Measurements from ENCODE around the gene TNFRSF1B. TPM values are rescaled to one million over a fixed set of nuclear protein-coding genes. Genes with fewer than 3 reads are reported as not detected.

The TNFRSF1B gene
- total RNA-seq, 1 donor from 2014 or later, result 98.6 TPM

- POLR2A ChIA-PET, result interaction anchor here (1.9 kb wide), 1 partner anchor 31 kb away, joined by 7 read pairs; no protein-coding TSS in a partner anchor
- intact Hi-C loops (cut with micrococcal nuclease), result no loop called here
- ATAC-seq (ENCODE audit: low read depth) (no peak), DNase-seq (no peak)
- TF ChIP-seq CTCF (IDR thresholded peaks at IDR 0.05), result no peak
- peak overlapping the region; percentile 80 for H3K27ac Mint-ChIP-seq
- H3K27me3 Mint-ChIP-seq, result no peaks in the 10 kb centered on the region
- H3K4me3 Mint-ChIP-seq, result no peak overlapping the region
- no peaks in the 10 kb centered on the region for H3K36me3 Mint-ChIP-seq (ENCODE audit: low read depth)
- CTCF ChIA-PET, result interaction anchor here (9.2 kb wide), 1 partner anchor 30 kb away, joined by 80 read pairs; no protein-coding TSS in a partner anchor
- H3K9me3 Mint-ChIP-seq, result no peaks in the 10 kb centered on the region
- H3K4me1 Mint-ChIP-seq, result peaks cover 83% of the 10 kb centered on the region
Observed at GRCh38 chr1:12155328-12155727, 11.5 kb upstream of the TNFRSF1B start.

GRCh38 chr1:12157366-12158231 is 9.2 kb upstream of the TNFRSF1B start:
- no peaks in the 10 kb centered on the region for H3K27me3 Mint-ChIP-seq
- H3K9me3 Mint-ChIP-seq, result no peaks in the 10 kb centered on the region
- ChIA-PET CTCF (interaction anchor here (1.1 to 2.0 kb wide), 2 partner anchors 33 to 39 kb away, joined by 4 to 12 read pairs; no protein-coding TSS in a partner anchor), POLR2A (interaction anchor here (0.7 to 2.6 kb wide), 15 partner anchors 9 to 250 kb away, joined by 3 to 24 read pairs (median 5); partner anchors contain the start of genes MFN2 and TNFRSF1B)
- H3K4me3 Mint-ChIP-seq, result peak overlapping the region; percentile 74
- DNase-seq (no peak), ATAC-seq (ENCODE audit: low read depth) (peak; percentile 47)
- H3K36me3 Mint-ChIP-seq (ENCODE audit: low read depth), result no peaks in the 10 kb centered on the region
- intact Hi-C loops (cut with micrococcal nuclease), result loop anchor here (1.0 kb wide), 1 partner anchor 10 kb away; no protein-coding TSS in a partner anchor
- H3K27ac Mint-ChIP-seq, result peak overlapping the region; percentile 98
- H3K4me1 Mint-ChIP-seq, result peaks cover 83% of the 10 kb centered on the region
- TF ChIP-seq CTCF (IDR thresholded peaks at IDR 0.05), result no peak

GRCh38 chr1:12158357-12159092 is 8.3 kb upstream of the TNFRSF1B start:
- ChIA-PET POLR2A (interaction anchor here (0.7 to 2.6 kb wide), 7 partner anchors 8 to 233 kb away, joined by 4 to 24 read pairs (median 5); partner anchors contain the start of genes MFN2 and TNFRSF1B), CTCF (interaction anchor here (1.5 to 1.9 kb wide), 2 partner anchors 8 to 34 kb away, joined by 4 to 6 read pairs; no protein-coding TSS in a partner anchor)
- no peak for TF ChIP-seq CTCF (IDR thresholded peaks at IDR 0.05)
- Mint-ChIP-seq H3K4me1 (peaks cover 83% of the 10 kb centered on the region), H3K9me3 (no peaks in the 10 kb centered on the region), H3K27ac (peak overlapping the region; percentile 98), H3K27me3 (no peaks in the 10 kb centered on the region), H3K4me3 (peak overlapping the region; percentile 74), H3K36me3 (ENCODE audit: low read depth) (no peaks in the 10 kb centered on the region)
- no peak for ATAC-seq (ENCODE audit: low read depth)
- intact Hi-C loops (cut with micrococcal nuclease), result no loop called here
- DNase-seq, result no peak

GRCh38 chr1:12159816-12160215 is 7.0 kb upstream of the TNFRSF1B start:
- no peaks in the 10 kb centered on the region for H3K9me3 Mint-ChIP-seq
- peaks cover 83% of the 10 kb centered on the region for H3K4me1 Mint-ChIP-seq
- intact Hi-C loops (cut with micrococcal nuclease), result loop anchor here (5.0 kb wide), 1 partner anchor 353 kb away; the partner anchor contains the start of genes CLCN6 and MTHFR
- H3K27me3 Mint-ChIP-seq, result no peaks in the 10 kb centered on the region
- peak overlapping the region; percentile 86 for H3K27ac Mint-ChIP-seq
- ChIA-PET CTCF (interaction anchor here (1.5 to 1.9 kb wide), 2 partner anchors 9 to 35 kb away, joined by 4 to 6 read pairs; no protein-coding TSS in a partner anchor), POLR2A (interaction anchor here (0.6 to 10.9 kb wide), 16 partner anchors 8 to 879 kb away, joined by 3 to 187 read pairs (median 5); no protein-coding TSS in a partner anchor)
- H3K36me3 Mint-ChIP-seq (ENCODE audit: low read depth), result no peaks in the 10 kb centered on the region
- no peak for TF ChIP-seq CTCF (IDR thresholded peaks at IDR 0.05)
- peak overlapping the region; percentile 16 for H3K4me3 Mint-ChIP-seq
- DNase-seq (no peak), ATAC-seq (ENCODE audit: low read depth) (no peak)
